Medulla oblongata (tissue), 1 donor: ENCODE measurements around the gene SLC31A2.
"Not testable (repeated sequence)": the region's sequence is repeated elsewhere in the genome, so short reads cannot be mapped to it uniquely, and the experiment has no call there.

Experiments
- DNase-seq: peaks from one replicate; pipeline ENCODE4 v3.0.0-alpha.2; 2015; ENCODE audit errors: extremely low spot score

The SLC31A2 gene, protein sequence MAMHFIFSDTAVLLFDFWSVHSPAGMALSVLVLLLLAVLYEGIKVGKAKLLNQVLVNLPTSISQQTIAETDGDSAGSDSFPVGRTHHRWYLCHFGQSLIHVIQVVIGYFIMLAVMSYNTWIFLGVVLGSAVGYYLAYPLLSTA

DNA sequence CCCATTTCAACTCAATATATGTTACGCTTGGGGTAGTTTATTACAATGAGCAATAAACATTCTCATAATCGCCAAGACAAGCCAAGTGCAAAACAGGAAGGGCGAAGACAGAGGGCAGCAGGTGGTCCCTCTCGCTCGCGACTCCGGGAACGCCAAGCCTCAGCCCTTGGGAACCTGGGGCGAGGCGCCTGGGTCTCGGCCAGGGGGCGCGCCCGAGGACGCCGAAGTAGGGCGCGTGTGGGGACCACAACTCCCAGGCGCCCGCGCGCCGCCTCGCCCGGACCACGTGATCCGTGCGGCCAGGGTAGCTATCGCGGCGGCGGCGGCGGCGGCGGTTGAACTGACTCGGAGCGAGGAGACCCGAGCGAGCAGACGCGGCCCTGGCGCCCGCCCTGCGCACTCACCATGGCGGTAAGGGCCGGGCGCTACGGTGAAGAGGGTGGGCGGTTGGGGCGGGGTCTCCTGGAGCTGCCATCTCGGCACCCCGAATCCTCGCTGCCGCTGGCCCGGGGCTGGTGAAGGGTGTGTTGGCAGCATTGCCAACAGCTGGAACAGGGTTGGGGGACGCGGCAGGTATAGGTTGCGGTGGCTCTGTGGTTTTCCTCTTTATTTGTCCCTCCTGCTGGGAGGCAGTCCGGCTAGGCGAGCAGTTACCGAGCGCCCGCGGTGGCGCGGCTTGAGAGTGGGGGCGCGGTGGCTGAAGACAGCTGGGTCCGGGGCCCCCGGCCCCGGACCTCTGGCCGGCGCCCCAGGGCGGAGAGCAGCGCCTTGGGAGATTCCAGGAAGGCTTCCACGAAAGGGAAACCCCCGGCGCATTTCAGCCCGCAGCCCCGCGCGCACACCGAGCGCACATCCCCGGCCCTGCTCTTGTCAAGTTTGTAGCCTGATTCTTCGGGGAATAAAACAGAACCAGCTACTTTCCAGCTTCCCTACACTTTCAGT lies at the start of gene SLC31A2:
Gene SLC31A2 (plus strand): TSS at position 338 of the 942 bp plus-strand sequence. CDS start 68 bp downstream, at position 406.
- peak; percentile 91 for DNase-seq

GRCh38 chr9:113105345-113105744 lies 45.5 kb upstream of the SLC31A2 start:
- not testable (repeated sequence) for DNase-seq

DNA sequence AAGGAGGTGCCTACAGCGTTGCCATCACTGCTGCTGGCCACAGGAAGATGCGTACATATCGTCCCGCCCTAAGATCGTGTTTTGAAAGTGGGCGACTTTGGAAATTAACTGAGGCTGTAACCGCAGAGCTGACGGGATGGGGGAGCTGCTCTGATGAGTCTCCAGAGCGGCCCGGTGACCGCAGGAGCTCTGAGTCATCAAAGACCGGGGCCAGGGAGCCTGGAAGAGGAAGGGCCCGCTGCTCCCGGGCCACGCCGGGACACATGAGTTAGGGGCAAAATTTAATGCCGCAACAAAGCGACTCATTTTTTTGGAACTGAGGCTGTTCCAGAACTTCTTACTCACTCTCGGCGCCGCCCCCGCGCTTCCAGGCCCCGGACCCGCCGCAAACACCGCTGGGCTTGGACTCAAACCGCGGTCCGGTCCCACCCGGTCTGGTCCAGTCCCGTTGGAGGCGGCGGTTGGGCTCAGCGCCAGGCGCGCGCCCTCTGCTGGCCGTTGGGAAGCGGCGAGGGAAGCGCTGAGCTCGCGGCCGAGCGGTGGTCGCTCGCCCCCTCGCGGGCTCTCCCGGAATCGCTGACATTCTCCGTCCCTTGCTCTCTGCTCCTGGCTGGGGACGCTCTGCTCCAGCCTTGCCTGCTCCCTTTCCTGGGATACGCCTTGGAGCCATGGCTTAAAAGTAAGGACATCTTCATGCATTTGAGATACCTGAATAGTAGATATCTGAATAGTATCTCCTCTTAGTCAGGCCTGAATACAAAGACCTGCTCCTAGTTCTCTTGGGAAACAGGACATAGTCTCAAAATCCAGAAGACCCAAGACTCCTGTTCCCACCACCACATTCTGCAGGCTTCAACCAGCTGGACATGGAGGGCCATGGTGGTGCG lies 39.5 kb upstream of the SLC31A2 start:
- DNase-seq = peak; percentile 33

DNA sequence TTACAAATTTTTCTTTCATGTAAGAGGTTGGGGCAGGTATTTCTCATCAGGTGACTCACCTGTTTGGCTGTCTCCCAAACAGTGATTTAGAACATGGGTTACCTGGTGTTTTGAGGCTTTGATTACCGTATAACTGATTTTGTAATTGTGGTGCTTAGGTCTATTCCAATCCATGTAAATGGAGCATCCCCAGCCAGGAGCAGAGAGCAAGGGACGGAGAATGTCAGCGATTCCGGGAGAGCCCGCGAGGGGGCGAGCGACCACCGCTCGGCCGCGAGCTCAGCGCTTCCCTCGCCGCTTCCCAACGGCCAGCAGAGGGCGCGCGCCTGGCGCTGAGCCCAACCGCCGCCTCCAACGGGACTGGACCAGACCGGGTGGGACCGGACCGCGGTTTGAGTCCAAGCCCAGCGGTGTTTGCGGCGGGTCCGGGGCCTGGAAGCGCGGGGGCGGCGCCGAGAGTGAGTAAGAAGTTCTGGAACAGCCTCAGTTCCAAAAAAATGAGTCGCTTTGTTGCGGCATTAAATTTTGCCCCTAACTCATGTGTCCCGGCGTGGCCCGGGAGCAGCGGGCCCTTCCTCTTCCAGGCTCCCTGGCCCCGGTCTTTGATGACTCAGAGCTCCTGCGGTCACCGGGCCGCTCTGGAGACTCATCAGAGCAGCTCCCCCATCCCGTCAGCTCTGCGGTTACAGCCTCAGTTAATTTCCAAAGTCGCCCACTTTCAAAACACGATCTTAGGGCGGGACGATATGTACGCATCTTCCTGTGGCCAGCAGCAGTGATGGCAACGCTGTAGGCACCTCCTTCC lies 37.9 kb upstream of the SLC31A2 start:
- DNase-seq = peak; percentile 49

GRCh38 chr9:113118829-113119228 lies 32.0 kb upstream of the SLC31A2 start:
- DNase-seq = not testable (repeated sequence)

GRCh38 chr9:113125386-113126035 lies 25.3 kb upstream of the SLC31A2 start:
- DNase-seq = peak; percentile 7

- DNase-seq = no peak
Measured at GRCh38 chr9:113129466-113129865, 21.3 kb upstream of the SLC31A2 start.

DNA sequence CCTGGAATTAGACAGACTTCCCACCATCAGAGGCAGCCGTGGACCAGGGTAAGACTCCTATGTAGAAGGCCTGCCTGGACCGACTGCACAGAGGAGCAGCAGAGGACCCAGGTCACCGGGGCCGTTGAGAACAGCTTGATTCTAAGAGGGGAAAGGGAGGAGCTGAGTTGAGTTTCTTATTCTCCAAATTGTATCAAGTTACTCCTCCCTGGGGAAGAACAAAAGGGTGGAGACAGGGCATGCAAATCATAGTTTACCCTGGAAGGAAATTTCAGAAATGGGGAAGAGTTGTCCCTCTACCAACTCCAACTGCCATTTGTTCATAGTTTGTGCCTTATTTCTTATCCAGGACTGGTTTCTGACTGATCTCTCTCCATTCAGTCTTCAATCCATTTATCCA lies 20.9 kb upstream of the SLC31A2 start:
- DNase-seq = no peak

- peak; percentile 59 for DNase-seq
Measured at GRCh38 chr9:113131689-113132151, 19.1 kb upstream of the SLC31A2 start.

DNA sequence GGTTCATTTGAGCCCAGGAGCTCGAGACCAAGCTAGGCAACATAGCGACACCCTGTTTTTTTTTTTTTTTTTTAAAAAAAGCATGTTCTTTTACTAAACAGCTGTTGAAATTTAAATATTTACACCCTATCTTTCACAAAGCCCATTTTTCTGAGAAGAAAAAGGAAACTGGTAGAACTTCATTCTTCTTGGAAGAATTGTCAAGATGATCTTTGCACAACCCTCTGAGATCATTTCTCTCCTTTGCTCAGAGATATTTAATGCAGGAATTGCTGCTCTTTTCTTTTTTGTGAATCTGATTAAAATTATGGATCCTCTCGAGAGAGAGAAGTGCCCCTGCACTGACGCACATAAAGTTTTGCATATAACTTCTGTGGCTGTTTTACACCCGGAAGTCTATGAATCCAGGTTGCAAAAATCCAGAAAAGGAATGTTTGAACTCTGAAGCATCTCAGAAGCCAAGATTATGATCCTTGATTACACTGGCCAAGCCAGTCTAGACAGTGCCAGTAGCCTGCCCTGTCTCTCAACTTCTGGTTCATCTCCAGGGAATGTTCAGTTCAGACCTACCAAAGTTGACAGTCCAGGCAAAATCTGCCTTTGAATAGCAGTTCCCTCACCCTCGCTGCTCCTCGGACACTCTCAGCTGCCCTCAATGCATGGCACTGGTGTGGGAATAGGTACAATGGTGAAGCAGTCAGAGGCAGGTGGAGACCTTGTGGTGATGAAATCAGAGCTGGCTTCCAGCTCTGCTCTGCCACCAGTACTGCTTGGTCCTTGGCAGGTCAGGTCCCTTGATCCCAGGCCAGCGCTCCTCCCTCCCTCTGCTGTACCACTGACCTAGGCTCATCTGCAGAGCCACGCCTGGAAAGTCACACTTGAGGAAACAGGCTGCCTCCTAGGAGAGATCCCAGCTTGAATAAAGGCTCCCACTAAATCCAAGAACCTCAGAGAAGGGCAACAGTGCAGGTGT lies 13.3 kb upstream of the SLC31A2 start:
- DNase-seq = no peak

GRCh38 chr9:113138760-113139159 lies 12.0 kb upstream of the SLC31A2 start:
- no peak for DNase-seq

DNA sequence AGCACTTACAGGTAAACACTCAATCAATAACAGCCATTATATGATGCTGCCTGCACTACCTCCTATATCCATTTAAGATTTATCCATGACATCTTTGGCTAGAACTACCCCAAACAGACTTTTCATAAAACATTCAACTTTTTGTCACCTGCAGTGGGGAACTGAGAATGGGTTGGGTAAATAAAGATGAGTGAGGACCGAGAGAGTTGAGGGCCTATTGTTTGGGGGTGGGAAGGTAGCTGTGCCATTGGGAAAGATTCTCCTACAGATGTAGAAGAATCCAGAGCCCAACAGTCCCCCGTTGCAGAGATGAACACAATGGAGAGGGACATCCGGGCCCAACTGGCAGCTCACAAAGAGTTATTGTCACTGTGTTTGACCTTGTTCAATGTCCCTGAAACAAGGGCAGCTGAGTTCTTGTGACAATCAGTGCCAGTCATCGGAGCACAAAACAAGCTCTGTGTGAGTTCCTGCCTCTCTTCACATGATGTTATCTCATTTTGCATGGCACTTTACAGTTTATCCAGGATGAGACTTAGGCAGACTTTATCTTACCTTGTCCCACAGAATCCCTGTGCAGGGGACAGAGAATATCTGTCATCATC lies 11.5 kb upstream of the SLC31A2 start:
- peak; percentile 97 for DNase-seq

DNA sequence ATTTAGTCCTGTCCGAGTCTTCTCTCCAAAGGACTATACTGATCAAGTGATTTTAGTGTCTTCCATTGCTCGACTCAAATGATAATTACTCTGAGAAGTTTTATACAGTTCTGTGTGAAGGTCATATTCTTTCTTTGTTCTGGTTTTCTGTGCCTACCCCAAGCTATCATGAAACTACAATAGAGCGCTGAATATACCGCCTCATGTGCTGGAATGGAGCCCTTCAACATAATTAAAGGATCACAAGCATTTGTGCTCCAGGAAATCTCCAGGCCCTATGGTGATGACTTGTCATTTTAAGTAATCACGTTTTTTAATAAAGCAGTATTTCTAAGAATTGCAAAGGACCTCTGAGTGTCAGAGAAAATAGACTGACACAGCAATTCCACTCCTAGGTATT lies 10.9 kb upstream of the SLC31A2 start:
- DNase-seq = peak; percentile 54

GRCh38 chr9:113140896-113141295 lies 9.9 kb upstream of the SLC31A2 start:
- DNase-seq = not testable (repeated sequence)

- no peak for DNase-seq
Measured at GRCh38 chr9:113143432-113144227, 7.2 kb upstream of the SLC31A2 start.

GRCh38 chr9:113148372-113148705 lies 2.5 kb upstream of the SLC31A2 start:
- no peak for DNase-seq

DNA sequence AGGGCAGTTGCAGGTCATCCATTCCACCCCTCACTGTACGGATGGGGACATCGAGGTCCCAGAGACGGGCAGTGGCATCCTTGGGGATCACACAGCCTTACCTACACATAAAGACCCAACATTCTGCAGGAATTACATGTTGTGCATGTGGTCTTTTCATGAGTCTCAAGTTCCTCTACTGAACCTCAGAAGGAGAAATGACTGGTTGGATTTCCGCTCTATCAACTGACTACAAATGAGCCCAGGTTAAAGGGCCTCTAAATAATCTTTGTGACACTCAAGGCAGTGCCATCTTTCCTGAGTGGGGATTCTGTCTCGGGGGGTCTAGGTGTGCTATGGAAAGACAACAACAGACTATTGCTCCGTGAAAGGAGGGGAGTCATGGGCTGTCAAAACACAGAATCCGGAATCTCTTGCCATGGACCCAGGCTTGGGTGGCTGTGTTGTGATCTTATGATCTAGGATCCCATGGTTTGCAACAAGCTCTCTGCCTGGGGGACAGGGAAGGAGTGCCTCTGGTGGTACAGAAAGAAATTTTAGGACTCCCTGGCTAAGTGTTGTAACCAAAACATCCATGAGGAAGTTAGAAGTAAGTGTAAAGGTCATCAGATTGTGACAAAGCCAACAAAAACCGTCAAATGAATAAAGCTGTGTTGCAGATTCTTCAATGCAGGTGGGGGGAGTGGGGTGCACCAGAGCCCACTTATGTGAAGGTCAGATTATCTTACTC lies 1.9 kb upstream of the SLC31A2 start:
- DNase-seq = no peak

- not testable (repeated sequence) for DNase-seq
Measured at GRCh38 chr9:113149561-113149960, 1.2 kb upstream of the SLC31A2 start.
